ENCODE results near the gene NACC1. TPM values are rescaled to one million over a fixed set of nuclear protein-coding genes. Genes with fewer than 3 reads are reported as not detected.

The NACC1 gene
- total and polyA plus RNA-seq, 2 of the 13 experiments (the other 11 are each of a cell fraction or from before 2014, with no cell fraction given) = 31.8 to 42.3 TPM

- TF ChIP-seq HIVEP1 (CRISPR knock-in tag; IDR thresholded peaks at IDR 0.05) = peak; percentile 65; the same call in 1 of the 2 replicates
- peak; percentile 7; the same call in 1 of the 2 replicates for TF ChIP-seq ZFP36L1 (CRISPR knock-in tag; IDR thresholded peaks at IDR 0.05)
- TF ChIP-seq ZBTB4 (CRISPR knock-in tag; IDR thresholded peaks at IDR 0.05; ENCODE audit: borderline replicate concordance) = peak; percentile 31; the same call in 1 of the 2 replicates
- TF ChIP-seq BHLHE40 (IDR thresholded peaks at IDR 0.05; ENCODE audit: low read length) = peak; percentile 49; the same call in 1 of the 2 replicates
- TF ChIP-seq ARID4A (CRISPR knock-in tag; IDR thresholded peaks at IDR 0.05; ENCODE audit: borderline replicate concordance) = peak; percentile 49; the same call in 1 of the 2 replicates
- peak; percentile 96 for TF ChIP-seq TAF1 (CRISPR knock-in tag; IDR thresholded peaks at IDR 0.05)
- no peak for TF ChIP-seq EP300 (IDR thresholded peaks at IDR 0.05; ENCODE audit: low read depth in 2 of 2, low read length in 2 of 2)
- TF ChIP-seq EP300 (CRISPR knock-in tag; IDR thresholded peaks at IDR 0.05; ENCODE audit: borderline replicate concordance) = peak; percentile 8; the same call in 1 of the 2 replicates
- TF ChIP-seq, protein P1, sequence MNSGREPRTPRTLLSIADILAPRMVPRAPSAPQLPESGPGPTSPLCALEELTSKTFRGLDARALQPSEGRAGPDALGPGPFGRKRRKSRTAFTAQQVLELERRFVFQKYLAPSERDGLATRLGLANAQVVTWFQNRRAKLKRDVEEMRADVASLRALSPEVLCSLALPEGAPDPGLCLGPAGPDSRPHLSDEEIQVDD (CRISPR knock-in tag; IDR thresholded peaks at IDR 0.05; ENCODE audit: borderline replicate concordance) = no peak
- TF ChIP-seq ZNF205 (CRISPR knock-in tag; IDR thresholded peaks at IDR 0.05) = 0 out of 2 replicates have a peak, but pooled peaks have one; percentile 48
- TF ChIP-seq, protein P2, sequence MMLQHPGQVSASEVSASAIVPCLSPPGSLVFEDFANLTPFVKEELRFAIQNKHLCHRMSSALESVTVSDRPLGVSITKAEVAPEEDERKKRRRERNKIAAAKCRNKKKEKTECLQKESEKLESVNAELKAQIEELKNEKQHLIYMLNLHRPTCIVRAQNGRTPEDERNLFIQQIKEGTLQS (CRISPR knock-in tag; IDR thresholded peaks at IDR 0.05) = peak; percentile 37; the same call in 1 of the 2 replicates
- no peak for TF ChIP-seq HMG20A (CRISPR knock-in tag; IDR thresholded peaks at IDR 0.05; ENCODE audit: borderline replicate concordance)
- TF ChIP-seq, protein P3, sequence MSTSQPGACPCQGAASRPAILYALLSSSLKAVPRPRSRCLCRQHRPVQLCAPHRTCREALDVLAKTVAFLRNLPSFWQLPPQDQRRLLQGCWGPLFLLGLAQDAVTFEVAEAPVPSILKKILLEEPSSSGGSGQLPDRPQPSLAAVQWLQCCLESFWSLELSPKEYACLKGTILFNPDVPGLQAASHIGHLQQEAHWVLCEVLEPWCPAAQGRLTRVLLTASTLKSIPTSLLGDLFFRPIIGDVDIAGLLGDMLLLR (CRISPR knock-in tag; IDR thresholded peaks at IDR 0.05) = peak; percentile 49; the same call in 1 of the 2 replicates
- no peak; the same call in 1 of the 2 replicates for TF ChIP-seq CREBL2 (CRISPR knock-in tag; IDR thresholded peaks at IDR 0.05; ENCODE audit: borderline replicate concordance)
- no peak for TF ChIP-seq ZBTB8A (CRISPR knock-in tag; IDR thresholded peaks at IDR 0.05; ENCODE audit: borderline replicate concordance, low read depth)
- TF ChIP-seq ZNF18 (CRISPR knock-in tag; IDR thresholded peaks at IDR 0.05; ENCODE audit: insufficient replicate concordance) = no peak
These were observed 35.0 kb downstream of the NACC1 start (continued) for GRCh38 chr19:13152974-13153568.

Measured in HepG2 (cell line).